Measurements from ENCODE around the gene WDR45.

DNA sequence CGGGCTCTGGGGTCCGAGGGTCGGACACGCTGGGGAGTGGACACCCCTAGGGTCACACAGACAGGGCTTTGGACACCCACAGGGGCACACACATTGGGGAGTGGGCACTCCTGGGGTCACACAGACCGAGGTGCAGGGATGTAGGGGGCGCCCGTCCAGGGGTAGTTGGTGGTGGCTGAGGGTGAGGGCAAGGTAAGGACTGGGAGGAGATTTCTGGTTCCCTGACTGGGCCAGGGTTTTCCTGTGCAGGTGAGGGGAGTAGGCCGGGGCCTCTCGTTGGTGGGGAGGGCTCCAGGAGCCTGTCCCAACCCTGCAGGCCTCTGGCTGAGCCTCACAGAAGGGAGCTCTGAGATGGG, 21.9 kb upstream of the WDR45 start:
- no peak for TF ChIP-seq MXI1 (conservative IDR thresholded peaks at IDR 0.05; ENCODE audit: poor library complexity, severe bottlenecking)
- TF ChIP-seq SMC3 (conservative IDR thresholded peaks at IDR 0.05; ENCODE audit: poor library complexity): no peak
- no peak for TF ChIP-seq CTCF (IDR thresholded peaks at IDR 0.05; ENCODE audit: poor library complexity, severe bottlenecking)
